Left colon (tissue), 2 donors: ENCODE data around the gene GNAI3. TPM values are rescaled to one million over a fixed set of nuclear protein-coding genes. Genes with fewer than 3 reads are reported as not detected.
A peak's percentile ranks its signal among the peaks of the same experiment; 100 is the strongest.

ENCODE experiments used
- ATAC-seq: fragments of 200-7000 bp; cut with Tn5 transposase; one replicate; pipeline ENCODE4 v1.9.1; 2020; ENCODE audit warnings: mild to moderate bottlenecking, moderate library complexity
- DNase-seq, 2 donors: peaks; one replicate each; pipeline ENCODE4 v3.0.0-alpha.2; 2020
- intact Hi-C, 2 donors: fragments of 100-400 bp; cut with DNase I in 1 of 2; cut with micrococcal nuclease in 1 of 2; formaldehyde crosslinking; loops; one replicate each; pipeline versions ENCODE4 v1.11.2 to v1.14.0; 2022; cut with DNase I, micrococcal nuclease
- total RNA-seq, 2 donors: library from RNA; stranded (reverse); fragmentation: NEBNext Ultra II Directional; extraction: Animal tissue kit (Norgen Biotek cat#: 25700); gene quantifications; one replicate each; pipeline ENCODE4 v1.2.1, GENCODE V29; 2021
- donor health status: DM: no; HTN: no; CAD: no.
- donor health status: DM: yes; HTN: yes; CAD: no.

GNAI3 gene
- total RNA-seq, 2 donors from 2014 or later = 7.0 to 7.7 TPM

- intact Hi-C loops = no loop called here
- ATAC-seq (no peak), DNase-seq (no peak)
Measured at GRCh38 chr1:109616391-109616790, 68.0 kb downstream of the GNAI3 start.

GRCh38 chr1:109617291-109617801 lies 68.9 kb downstream of the GNAI3 start:
- ATAC-seq (no peak), DNase-seq (no peak)
- intact Hi-C loops = no loop called here

DNA sequence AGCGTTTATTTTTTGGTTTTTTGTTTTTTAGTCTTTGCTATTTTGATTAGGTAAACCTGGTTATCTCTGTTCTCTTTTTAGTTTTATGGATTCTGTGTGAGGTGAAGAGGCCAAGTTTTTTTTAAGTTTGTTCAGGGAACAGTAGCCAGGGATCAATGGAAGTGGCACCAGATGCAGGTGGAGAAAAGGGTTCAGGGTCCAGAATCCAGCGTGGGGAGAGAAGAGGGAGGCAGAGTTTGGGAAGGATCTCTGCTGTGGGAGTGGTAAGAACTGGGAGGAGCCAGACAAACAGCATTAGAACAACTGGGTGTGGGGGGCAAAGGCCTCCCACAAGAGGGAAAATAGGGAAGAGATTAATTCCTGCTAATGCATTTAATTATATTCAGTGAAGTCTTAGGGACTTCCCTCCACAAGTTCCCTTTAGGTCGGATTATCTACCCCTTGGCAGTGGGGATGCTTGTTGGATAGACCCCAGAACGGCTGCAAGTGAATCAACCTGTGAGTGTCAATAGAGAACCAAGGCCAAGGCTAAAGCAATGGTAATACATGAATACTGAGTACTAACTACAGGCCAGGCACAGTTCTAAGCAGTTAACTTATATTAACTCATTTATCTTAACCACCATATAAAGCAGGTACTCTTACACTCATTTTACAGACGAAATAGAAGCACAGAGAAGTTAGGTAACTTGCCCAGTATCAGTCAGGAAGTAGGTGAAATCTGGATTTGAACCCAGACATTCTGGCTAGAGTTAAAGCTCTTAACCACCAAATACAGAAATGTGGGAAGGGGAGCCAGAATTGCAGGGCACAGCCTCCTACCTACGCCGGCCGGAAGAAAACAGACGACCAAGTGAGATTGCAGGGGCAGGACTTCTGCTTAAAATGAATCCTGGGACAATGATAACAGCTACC lies 70.5 kb downstream of the GNAI3 start:
- ATAC-seq (peak; percentile 52), DNase-seq (peak in 1 of 2 donors; percentile 41)
- intact Hi-C loops = no loop called here

DNA sequence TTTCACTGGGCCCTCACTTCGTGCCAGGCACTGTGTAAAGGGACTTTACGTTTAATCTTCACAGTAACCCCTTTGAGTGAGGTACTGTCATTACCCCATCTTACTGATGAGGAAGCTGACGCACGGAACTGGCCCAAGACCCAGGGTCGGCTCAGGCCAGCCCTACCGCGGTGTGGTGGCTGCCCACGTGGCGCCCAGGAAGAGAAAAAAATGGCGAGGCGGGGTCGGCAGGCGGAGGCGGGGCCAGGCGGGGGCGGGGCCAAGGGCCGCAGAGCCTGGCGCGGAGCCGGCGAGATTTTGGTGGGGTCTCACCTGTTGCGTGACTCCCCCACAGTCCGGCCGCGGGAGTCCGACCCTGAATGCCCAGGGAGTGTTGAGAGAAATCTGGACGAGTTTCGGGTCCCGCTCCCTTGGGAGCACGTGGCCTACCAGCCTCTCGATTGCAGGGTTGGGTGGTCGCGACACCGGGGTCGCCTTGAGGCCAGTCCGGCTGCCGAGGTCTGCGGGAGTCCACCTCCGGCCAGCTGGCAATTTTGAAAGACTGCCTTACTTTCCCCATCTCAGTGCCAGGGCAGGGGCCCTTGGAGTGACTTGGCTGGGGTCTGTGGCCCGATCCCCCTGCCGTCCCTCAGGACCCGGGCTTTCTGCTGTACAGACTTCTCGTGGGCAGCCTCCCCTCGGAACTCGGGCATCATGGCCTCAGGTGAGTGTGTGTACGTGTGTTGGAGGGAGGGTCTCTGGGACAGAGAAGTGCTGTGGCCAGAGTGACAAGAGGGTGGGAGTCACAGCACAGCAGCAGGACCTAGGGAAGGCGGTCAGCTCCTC lies 71.4 kb downstream of the GNAI3 start, which contains the start of the genes AMPD2 and GNAT2:
TSS of gene AMPD2 (plus strand) at position 262 of the 825 bp plus-strand sequence. CDS start 1,339 bp downstream, outside the sequence.
TSS of gene GNAT2 (minus strand) at position 41 of the 825 bp plus-strand sequence. CDS start 6,746 bp downstream, outside the sequence.
- intact Hi-C loops = loop anchor here in 1 of 2 donors (5.0 kb wide), 1 partner anchor 67 kb away; no protein-coding TSS in a partner anchor
- ATAC-seq = peak; percentile 77
- DNase-seq = peak; percentile 86 to 87

DNA sequence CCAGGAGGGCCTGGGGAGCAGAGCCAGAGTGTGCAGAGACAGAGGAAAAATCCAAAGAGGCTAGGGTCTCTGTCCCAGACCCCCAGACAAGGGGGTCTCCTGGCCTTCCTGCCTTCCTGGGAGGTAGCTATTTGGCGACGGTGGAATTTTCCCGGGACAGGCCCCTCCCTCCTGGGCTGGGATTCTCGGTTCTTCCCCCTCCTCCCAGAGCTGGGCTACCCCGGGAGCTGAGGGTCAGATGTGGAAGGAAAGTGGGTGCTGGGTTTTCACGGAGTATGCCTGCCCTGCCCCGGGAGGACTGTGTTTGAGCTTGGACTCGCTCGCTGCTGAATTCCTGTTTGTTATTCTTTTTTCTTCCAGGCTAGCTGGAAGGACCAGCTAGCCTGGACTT lies 72.0 kb downstream of the GNAI3 start:
- DNase-seq (peak in 1 of 2 donors; percentile 59), ATAC-seq (peak; percentile 35)
- intact Hi-C loops = loop anchor here in 1 of 2 donors (5.0 kb wide), 1 partner anchor 68 kb away; no protein-coding TSS in a partner anchor

- intact Hi-C loops = loop anchor here in 1 of 2 donors (5.0 kb wide), 1 partner anchor 69 kb away; no protein-coding TSS in a partner anchor
Measured at GRCh38 chr1:109620841-109621286, 72.4 kb downstream of the GNAI3 start.

DNA sequence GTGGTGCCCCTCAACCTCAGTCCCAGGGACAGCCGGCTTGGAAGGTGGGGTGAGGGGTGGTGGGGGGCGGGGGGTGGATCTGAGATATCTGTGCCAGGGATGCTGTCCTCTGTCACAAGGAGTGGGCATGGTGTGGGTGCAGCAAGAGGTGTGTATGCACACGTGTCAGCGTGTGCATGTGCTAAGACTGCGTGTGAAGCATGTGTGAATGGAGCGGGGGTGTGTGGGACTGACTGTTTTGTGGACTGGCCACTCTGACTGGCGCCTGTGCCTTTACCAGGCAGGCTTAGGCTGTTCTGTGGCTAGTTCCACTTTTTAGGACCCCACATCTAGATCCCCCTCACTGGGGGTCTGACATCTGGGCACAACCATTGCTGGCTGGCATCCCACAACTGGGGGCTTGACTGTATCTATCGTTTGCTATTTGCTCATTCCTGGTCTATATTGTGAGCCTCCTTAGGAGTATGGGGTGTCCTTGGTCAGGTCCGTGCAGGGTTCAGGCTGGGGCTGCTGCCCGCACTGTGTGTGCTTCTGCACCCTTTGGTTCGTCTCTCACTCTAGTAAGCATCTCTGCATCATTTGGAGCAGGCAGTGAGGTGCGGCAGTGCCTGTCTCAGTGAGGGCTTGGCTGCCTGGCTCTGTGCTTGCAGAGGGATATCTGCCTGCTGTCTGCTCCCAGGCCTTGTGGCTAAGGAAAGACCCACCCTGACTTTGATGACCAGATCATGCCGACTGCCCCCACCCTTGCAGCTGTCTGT lies 73.1 kb downstream of the GNAI3 start:
- no peak for DNase-seq
- intact Hi-C loops = loop anchor here in 1 of 2 donors (5.0 kb wide), 1 partner anchor 69 kb away; no protein-coding TSS in a partner anchor

More at GRCh38 chr1:109620841-109621286, 72.4 kb downstream of the GNAI3 start:
- ATAC-seq (peak; percentile 74), DNase-seq (peak; percentile 95 to 97)

DNA sequence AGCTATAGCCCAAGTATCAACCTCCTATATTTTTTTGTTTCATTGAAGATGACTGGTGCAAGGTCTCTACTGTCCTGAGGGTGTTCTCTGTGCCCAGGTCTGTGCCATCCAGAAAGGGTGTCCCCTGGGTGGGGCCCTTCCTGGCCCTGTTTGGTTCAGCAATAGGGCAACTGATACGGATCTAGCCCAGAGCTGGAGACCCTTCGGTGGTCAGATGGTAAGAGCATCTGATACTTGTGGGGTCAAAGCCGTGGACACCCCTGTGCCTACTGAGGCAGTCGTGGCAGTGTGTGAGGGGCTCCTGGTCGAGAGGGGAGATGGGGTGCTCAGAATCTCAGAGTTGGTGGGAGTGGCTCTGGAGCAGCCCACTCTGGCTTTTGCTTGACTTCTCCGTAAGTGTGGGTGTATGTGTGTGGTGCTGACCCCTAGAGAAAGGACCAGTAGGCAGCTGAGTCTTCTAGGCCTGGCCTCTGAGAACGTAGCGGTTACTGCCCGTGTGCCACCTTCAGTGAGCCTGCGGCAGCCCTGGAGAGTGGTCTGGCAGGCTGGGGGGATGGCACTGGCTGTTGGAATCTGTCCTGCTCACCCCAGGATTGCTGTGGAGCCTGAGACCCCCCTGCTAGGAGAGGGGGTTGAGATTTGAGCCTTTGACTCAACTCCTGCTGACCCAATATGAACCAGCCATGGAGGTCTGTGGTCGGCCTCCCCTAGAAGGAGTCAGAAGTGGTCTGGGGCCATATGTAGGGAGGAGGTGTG lies 73.9 kb downstream of the GNAI3 start:
- DNase-seq = no peak
- no peak for ATAC-seq
- intact Hi-C loops = loop anchor here in 1 of 2 donors (5.0 kb wide), 1 partner anchor 70 kb away; no protein-coding TSS in a partner anchor

More for the DNA sequence above, 73.1 kb downstream of the GNAI3 start:
- no peak for ATAC-seq

- DNase-seq (no peak), ATAC-seq (no peak)
- intact Hi-C loops = loop anchor here in 1 of 2 donors (5.0 kb wide), 1 partner anchor 71 kb away; no protein-coding TSS in a partner anchor
Measured at GRCh38 chr1:109622895-109623294, 74.5 kb downstream of the GNAI3 start.

DNA sequence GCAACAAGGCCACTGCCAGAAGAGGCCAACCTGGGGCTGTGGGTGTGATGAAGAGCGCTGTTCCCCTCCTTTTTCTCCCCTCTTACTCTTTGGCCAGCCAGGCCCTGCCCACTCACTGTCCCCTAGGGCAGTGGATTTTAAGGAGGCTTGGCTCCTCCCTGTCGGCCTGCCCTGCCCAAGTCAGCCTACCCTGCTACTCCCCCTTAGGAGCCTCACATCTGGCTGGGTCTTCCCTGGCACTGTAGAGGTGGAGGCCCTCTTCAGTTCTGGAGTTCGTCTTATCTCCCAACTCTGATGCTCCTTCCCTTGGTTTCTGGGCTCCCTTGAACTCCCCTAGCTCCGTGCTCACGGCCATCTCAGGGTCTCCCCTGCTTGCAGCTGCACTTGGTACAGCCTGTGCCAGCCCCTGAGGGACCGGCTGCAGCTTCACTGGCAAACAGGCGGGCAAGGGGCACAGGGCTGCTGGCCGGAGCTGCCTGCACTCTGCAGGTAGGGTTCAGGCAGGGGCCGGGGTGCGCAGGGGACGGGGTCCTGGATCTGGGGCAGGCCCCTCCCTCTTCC lies 75.3 kb downstream of the GNAI3 start:
- ATAC-seq (no peak), DNase-seq (no peak)
- intact Hi-C loops = loop anchor here in 1 of 2 donors (5.0 kb wide), 1 partner anchor 71 kb away; no protein-coding TSS in a partner anchor

- ATAC-seq = no peak
- intact Hi-C loops = loop anchor here in 1 of 2 donors (5.0 kb wide), 1 partner anchor 72 kb away; no protein-coding TSS in a partner anchor
- DNase-seq = no peak
Measured at GRCh38 chr1:109624201-109625010, 76.0 kb downstream of the GNAI3 start.

DNA sequence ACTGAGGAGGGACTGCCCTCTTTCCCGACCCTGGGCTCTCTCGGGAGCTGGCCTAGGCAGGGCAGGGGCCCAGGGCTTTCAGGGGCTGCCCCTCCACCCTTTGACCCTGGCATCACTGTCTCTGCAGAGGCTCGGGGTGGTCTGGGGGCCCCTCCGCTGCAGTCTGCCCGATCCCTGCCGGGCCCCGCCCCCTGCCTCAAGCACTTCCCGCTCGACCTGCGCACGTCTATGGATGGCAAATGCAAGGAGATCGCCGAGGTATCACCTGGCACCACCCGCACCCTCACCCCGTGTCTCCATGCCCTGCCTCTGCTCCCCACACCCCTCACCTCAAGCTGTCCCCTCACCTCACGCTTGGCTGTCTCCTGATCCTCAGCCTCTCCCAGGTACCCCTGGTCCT lies 76.8 kb downstream of the GNAI3 start:
- intact Hi-C loops = no loop called here
- ATAC-seq (no peak), DNase-seq (no peak)

DNA sequence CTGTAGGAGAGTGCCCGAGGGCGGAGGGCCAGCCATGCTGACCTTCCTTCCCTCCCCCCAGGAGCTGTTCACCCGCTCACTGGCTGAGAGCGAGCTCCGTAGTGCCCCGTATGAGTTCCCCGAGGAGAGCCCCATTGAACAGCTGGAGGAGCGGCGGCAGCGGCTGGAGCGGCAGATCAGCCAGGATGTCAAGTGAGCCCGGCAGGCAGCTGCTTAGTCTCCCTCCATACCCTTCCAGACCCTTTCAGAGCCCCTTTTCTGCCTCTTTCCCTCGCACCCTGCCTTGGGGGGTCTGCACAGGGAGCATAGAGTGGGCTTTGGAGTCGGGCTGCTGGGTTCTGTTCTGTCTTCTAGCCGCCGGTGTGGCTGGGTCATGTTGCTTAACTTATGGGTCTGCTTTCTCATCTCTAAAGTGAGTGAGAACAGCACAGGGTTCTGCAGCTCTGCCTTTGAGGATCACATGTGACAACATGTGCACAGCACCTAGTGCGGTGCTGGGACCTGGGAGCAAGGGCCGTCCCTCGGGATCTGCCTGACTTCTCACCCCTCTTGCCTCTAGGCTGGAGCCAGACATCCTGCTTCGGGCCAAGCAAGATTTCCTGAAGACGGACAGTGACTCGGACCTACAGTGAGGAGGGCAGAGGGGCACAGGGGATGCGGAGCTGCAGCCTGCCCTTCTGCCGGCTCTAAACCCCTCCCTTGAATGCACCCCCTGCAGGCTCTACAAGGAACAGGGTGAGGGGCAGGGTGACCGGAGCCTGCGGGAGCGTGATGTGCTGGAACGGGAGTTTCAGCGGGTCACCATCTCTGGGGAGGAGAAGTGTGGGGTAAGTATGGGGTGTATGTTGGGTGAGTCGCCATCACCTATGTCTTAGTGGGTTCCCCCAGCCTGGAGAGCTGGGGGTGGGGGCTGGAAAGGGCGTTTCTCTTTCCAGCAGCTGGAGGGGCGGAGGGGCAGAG lies 77.5 kb downstream of the GNAI3 start:
- intact Hi-C loops = no loop called here
- DNase-seq (no peak), ATAC-seq (no peak)

DNA sequence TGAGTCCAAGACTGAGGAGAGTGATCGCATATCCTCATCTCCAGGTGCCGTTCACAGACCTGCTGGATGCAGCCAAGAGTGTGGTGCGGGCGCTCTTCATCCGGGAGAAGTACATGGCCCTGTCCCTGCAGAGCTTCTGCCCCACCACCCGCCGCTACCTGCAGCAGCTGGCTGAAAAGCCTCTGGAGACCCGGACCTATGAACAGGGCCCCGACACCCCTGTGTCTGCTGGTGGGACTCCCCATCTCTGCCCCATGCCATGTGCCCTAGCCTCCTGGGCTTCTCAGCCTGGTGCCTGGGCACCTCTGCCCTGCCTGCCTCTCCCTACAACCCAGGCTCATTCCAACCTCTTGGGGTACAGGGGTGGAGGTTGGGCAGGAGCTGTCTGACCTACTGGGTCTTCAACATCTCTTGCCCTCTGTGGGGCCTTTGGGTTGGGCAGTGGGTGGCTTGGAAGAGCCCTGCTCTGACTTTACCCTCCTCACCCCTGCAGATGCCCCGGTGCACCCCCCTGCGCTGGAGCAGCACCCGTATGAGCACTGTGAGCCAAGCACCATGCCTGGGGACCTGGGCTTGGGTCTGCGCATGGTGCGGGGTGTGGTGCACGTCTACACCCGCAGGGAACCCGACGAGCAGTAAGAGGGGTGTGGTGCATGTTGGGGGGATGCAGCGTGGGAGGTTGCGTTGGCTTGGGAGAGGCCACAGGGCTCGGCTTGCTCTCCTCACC lies 78.4 kb downstream of the GNAI3 start:
- ATAC-seq (no peak), DNase-seq (no peak)
- intact Hi-C loops = no loop called here
